ENCODE measurements around the gene ALCAM.

The ALCAM gene

GRCh38 chr3:105440113-105440512 is 73.4 kb downstream of the ALCAM start:
- Histone ChIP-seq H3K4me3 (no peak overlapping the region), H3K9me3 (no peaks in the 10 kb centered on the region), H3K36me3 (replicated peaks) (no peaks in the 10 kb centered on the region), H3K4me1 (no peaks in the 10 kb centered on the region), H3K27me3 (ENCODE audit: low read depth) (no peaks in the 10 kb centered on the region)
- no peak for DNase-seq (ENCODE audit: low spot score in 2 of 2)
- in situ Hi-C loops (cut with MboI; ENCODE audit: low sequenced_read_pairs), result no loop called here

DNA sequence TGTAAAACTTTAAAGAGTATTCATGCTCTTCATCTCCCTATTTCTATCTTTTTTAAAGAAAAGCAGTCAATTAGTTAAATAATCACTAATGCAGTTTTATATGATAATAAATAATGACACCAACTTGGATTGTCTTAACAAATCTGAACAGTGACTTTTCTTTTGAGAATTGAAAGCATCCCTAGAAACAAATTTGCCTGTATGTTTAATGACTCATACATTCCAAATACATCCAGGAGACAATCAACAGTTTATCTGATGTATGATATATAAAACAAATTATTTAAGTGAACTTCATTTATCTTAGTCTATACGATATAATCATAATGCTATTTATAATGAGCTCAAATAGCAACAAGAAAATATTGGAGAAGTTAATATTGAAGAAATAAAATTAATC is 78.0 kb downstream of the ALCAM start:
- no peaks in the 10 kb centered on the region for H3K9me3 ChIP-seq
- DNase-seq (ENCODE audit: low spot score in 2 of 2), result no peak

GRCh38 chr3:105448338-105448982 is 81.8 kb downstream of the ALCAM start:
- H3K27me3 ChIP-seq (ENCODE audit: low read depth), result no peaks in the 10 kb centered on the region
- no peaks in the 10 kb centered on the region for H3K4me1 ChIP-seq
- in situ Hi-C loops (cut with MboI; ENCODE audit: low sequenced_read_pairs), result no loop called here
- no peaks in the 10 kb centered on the region for H3K36me3 ChIP-seq (replicated peaks)
- H3K9me3 ChIP-seq, result no peaks in the 10 kb centered on the region
- no peak for DNase-seq (ENCODE audit: low spot score in 2 of 2)
- no peak overlapping the region for H3K4me3 ChIP-seq

More for the DNA sequence above, 78.0 kb downstream of the ALCAM start:
- H3K36me3 ChIP-seq (replicated peaks), result no peaks in the 10 kb centered on the region
- no peak overlapping the region for H3K4me3 ChIP-seq
- H3K27me3 ChIP-seq (ENCODE audit: low read depth), result no peaks in the 10 kb centered on the region
- no peaks in the 10 kb centered on the region for H3K4me1 ChIP-seq
- in situ Hi-C loops (cut with MboI; ENCODE audit: low sequenced_read_pairs), result no loop called here

GRCh38 chr3:105449414-105449813 is 82.7 kb downstream of the ALCAM start:
- no peak overlapping the region for H3K4me3 ChIP-seq
- in situ Hi-C loops (cut with MboI; ENCODE audit: low sequenced_read_pairs), result no loop called here
- no peaks in the 10 kb centered on the region for H3K27me3 ChIP-seq (ENCODE audit: low read depth)
- no peak for DNase-seq (ENCODE audit: low spot score in 2 of 2)
- no peaks in the 10 kb centered on the region for H3K9me3 ChIP-seq
- no peaks in the 10 kb centered on the region for H3K36me3 ChIP-seq (replicated peaks)
- H3K4me1 ChIP-seq, result no peaks in the 10 kb centered on the region

- H3K27me3 ChIP-seq (ENCODE audit: low read depth), result no peaks in the 10 kb centered on the region
- no peak overlapping the region for H3K4me3 ChIP-seq
- in situ Hi-C loops (cut with MboI; ENCODE audit: low sequenced_read_pairs), result no loop called here
- no peak for DNase-seq (ENCODE audit: low spot score in 2 of 2)
- H3K4me1 ChIP-seq, result no peaks in the 10 kb centered on the region
- H3K9me3 ChIP-seq, result no peaks in the 10 kb centered on the region
- H3K36me3 ChIP-seq (replicated peaks), result no peaks in the 10 kb centered on the region
These were observed 89.3 kb downstream of the ALCAM start for GRCh38 chr3:105456017-105456416.

DNA sequence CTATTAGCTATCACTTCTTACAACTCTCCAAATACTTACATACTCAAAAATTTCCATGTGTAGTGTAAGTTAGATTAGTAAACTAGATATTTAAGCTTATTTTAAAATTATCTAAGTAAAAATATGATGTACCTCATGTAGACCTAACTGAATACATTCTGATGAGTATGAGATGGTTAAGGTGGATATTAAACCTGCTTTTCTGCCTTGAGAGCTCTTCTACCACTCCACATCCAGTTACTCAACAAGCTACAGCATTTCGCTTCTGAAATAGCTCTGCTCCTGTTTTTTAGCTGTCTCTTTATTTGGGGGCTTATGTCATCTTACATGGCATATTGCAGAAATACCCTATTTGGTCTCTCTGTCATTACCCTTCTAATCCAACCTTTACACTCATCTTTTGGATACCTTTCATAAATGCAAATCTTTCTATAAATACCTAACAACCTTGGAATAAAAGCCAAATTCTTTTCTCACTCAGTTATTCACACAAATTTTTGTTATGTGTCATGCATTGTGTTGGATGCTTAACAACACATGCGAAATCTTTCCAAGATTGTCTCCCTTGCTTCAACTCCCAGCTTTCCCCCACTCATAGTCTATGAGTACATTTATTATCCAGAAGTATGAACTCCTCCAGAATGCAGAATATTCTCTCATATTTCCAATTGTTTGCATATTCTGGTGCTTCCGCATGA is 92.0 kb downstream of the ALCAM start:
- Histone ChIP-seq H3K4me3 (no peak overlapping the region), H3K4me1 (no peaks in the 10 kb centered on the region), H3K9me3 (no peaks in the 10 kb centered on the region), H3K27me3 (ENCODE audit: low read depth) (no peaks in the 10 kb centered on the region), H3K36me3 (replicated peaks) (no peaks in the 10 kb centered on the region)
- DNase-seq (ENCODE audit: low spot score in 2 of 2), result no peak
- in situ Hi-C loops (cut with MboI; ENCODE audit: low sequenced_read_pairs), result no loop called here

DNA sequence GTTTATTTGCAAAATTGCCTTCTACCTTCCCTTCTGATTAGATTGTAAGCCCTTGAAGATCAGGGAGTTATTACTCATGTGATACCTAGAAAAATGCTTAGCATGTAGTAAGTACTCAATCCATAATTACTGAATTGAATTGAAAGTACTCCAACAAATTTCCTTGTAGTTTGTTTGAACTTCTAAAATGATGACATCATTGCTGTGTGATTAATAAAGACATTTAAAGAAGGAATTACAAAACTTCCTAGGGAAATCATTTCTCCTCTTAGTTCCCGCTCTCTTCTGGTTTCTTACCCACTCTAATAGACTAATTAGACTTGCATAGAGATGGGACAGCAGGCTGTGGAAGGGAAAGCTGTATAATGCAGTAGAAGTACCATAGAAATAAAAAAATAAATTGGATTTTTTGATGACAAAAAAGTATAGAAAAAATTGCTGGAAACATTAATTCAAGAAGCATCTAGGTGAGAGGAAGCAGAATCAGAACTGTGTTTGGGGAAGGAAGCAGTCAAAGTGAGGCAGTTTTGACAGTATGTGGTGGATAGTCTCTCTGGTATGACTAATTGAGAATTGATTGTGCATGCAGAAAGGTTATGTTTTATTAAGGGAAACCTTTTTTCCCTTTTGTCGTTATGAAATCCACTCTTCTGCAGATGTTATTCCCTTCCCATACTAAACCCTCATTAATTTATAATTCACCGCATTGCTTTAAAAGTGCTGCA is 93.0 kb downstream of the ALCAM start:
- H3K4me3 ChIP-seq, result no peak overlapping the region
- H3K9me3 ChIP-seq, result no peaks in the 10 kb centered on the region
- in situ Hi-C loops (cut with MboI; ENCODE audit: low sequenced_read_pairs), result no loop called here
- H3K27me3 ChIP-seq (ENCODE audit: low read depth), result no peaks in the 10 kb centered on the region
- H3K36me3 ChIP-seq (replicated peaks), result no peaks in the 10 kb centered on the region
- DNase-seq (ENCODE audit: low spot score in 2 of 2), result no peak
- no peaks in the 10 kb centered on the region for H3K4me1 ChIP-seq

DNA sequence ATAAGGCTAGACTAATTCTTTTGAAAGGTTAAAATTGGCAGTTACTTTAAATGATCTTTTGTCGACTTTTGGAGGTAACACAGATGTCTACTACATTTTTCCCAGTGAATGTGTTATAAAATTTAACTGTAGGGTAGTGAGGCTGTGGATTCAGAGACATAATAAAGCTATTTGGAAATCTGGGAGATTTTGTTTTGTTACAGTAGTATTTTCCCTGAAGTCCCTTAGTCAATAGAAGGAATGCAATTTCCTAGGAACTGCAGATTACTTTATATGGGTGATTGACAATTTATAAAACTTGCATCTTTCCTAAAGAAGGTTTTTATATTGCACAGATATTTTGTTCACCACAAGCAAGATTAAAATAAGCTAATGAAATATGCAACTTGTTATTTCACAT is 96.9 kb downstream of the ALCAM start:
- no peaks in the 10 kb centered on the region for H3K27me3 ChIP-seq (ENCODE audit: low read depth)
- no peaks in the 10 kb centered on the region for H3K36me3 ChIP-seq (replicated peaks)
- no peaks in the 10 kb centered on the region for H3K4me1 ChIP-seq
- H3K9me3 ChIP-seq, result no peaks in the 10 kb centered on the region
- no peak overlapping the region for H3K4me3 ChIP-seq
- in situ Hi-C loops (cut with MboI; ENCODE audit: low sequenced_read_pairs), result no loop called here
- DNase-seq (ENCODE audit: low spot score in 2 of 2), result no peak

- no peak for DNase-seq (ENCODE audit: low spot score in 2 of 2)
- H3K4me3 ChIP-seq, result no peak overlapping the region
- H3K27me3 ChIP-seq (ENCODE audit: low read depth), result no peaks in the 10 kb centered on the region
- no peaks in the 10 kb centered on the region for H3K9me3 ChIP-seq
- no peaks in the 10 kb centered on the region for H3K36me3 ChIP-seq (replicated peaks)
- peaks cover 1% of the 10 kb centered on the region for H3K4me1 ChIP-seq
- in situ Hi-C loops (cut with MboI; ENCODE audit: low sequenced_read_pairs), result no loop called here
These were observed 98.6 kb downstream of the ALCAM start for GRCh38 chr3:105465251-105465853.

- H3K4me3 ChIP-seq, result no peak overlapping the region
These were observed 99.4 kb downstream of the ALCAM start for GRCh38 chr3:105466072-105466471.

DNA sequence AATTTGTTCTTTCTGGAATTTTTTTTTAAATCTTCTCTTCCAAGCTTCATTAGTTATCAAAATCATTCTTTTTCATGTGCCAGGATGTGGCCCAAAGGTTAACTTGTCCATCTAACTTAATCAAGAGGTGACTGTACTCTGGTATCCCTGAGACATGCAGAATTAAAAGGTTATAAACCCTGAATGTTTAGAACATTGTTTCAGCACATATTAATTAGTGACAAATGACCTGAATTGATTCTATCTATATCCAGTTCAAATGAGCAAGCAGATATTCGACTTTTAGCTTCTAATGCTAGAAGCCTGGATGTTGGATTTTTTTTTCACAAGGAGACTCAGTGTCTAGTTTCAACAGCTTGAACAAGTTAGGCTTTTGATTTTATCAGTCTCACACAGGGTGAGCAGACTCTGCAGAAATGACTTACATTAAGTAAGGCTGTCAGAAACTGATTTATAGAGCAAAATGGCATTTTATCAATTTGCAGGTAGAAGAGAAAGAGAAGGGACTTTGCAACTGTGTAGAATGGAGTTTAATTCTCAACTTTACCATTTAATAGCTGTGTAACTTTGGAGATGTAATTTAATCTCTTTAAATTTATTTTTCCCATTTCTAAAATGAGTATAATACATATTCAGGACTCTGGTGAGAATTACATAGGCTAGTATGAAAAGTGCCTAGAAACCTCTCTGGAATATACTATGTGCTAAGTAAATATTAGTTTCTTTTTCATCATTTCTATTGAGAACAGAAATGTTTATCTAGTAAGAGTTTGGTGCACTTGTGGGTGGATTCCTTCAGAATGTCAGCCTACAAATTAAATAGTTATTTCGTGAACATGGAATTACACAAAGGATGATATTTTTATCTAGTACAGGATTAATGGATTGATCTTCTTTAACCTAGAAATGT is 100.0 kb downstream of the ALCAM start:
- no peak for DNase-seq (ENCODE audit: low spot score in 2 of 2)
- in situ Hi-C loops (cut with MboI; ENCODE audit: low sequenced_read_pairs), result no loop called here
- Histone ChIP-seq H3K36me3 (replicated peaks) (no peaks in the 10 kb centered on the region), H3K27me3 (ENCODE audit: low read depth) (no peaks in the 10 kb centered on the region), H3K4me3 (no peak overlapping the region), H3K9me3 (no peaks in the 10 kb centered on the region), H3K4me1 (peaks cover 9% of the 10 kb centered on the region)

More at GRCh38 chr3:105466072-105466471, 99.4 kb downstream of the ALCAM start:
- in situ Hi-C loops (cut with MboI; ENCODE audit: low sequenced_read_pairs), result no loop called here
- no peak for DNase-seq (ENCODE audit: low spot score in 2 of 2)
- peaks cover 8% of the 10 kb centered on the region for H3K4me1 ChIP-seq
- no peaks in the 10 kb centered on the region for H3K36me3 ChIP-seq (replicated peaks)
- H3K27me3 ChIP-seq (ENCODE audit: low read depth), result no peaks in the 10 kb centered on the region
- no peaks in the 10 kb centered on the region for H3K9me3 ChIP-seq

- Histone ChIP-seq H3K9me3 (no peaks in the 10 kb centered on the region), H3K4me1 (peaks cover 9% of the 10 kb centered on the region), H3K27me3 (ENCODE audit: low read depth) (no peaks in the 10 kb centered on the region), H3K36me3 (replicated peaks) (no peaks in the 10 kb centered on the region), H3K4me3 (no peak overlapping the region)
- in situ Hi-C loops (cut with MboI; ENCODE audit: low sequenced_read_pairs), result no loop called here
- DNase-seq (ENCODE audit: low spot score in 2 of 2), result peak in 1 of 2 experiments; percentile 57
These were observed 104.1 kb downstream of the ALCAM start for GRCh38 chr3:105470851-105471250.

DNA sequence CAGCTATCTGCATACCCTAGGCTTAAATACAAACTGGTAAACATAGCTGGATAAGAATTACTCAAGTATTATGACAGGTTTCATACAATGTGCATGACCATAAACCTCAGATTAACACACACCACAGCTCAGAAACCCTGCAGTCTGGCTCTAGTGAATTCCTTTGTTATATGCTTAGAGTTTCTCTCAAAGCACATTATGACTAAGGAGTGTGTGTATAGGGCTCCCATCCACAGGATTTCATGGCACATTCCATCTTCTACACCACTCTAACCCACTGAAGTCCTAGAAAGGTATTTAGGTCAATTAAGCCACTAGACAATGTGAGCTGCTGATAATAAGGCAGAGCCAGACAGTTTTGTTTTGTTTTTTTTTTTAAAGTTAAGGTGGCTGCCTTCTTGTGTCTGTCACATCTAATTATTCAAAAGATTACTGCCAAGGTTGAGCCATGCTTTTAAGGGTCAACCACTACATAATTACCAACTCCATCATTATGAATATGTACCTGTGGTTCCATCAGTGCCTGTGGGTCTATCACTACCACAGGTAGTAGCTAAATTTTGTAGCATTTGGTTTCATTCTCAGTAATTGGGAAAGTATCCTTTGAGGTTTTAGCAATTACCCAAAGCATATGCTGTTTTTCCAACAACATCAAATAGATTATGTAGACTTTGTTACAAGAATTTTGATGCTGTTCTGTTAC is 107.0 kb downstream of the ALCAM start:
- DNase-seq (ENCODE audit: low spot score in 2 of 2), result peak in 1 of 2 experiments; percentile 5
- no peaks in the 10 kb centered on the region for H3K9me3 ChIP-seq
- H3K4me1 ChIP-seq, result peaks cover 9% of the 10 kb centered on the region
- H3K27me3 ChIP-seq (ENCODE audit: low read depth), result no peaks in the 10 kb centered on the region
- no peaks in the 10 kb centered on the region for H3K36me3 ChIP-seq (replicated peaks)
- in situ Hi-C loops (cut with MboI; ENCODE audit: low sequenced_read_pairs), result no loop called here
- no peak overlapping the region for H3K4me3 ChIP-seq

Data from HAP-1 (cell line).